ENCODE measurements around the gene EIF4EBP2.

The EIF4EBP2 gene

GRCh38 chr10:70418229-70418628 lies 14.3 kb downstream of the EIF4EBP2 start:
- Histone ChIP-seq H3K27ac (ENCODE audit: low read depth, low read length) (no peak overlapping the region), H3K36me3 (ENCODE audit: insufficient read depth, low read length) (peaks cover 38% of the 10 kb centered on the region), H3K9ac (ENCODE audit: low read length) (no peak overlapping the region), H3K9me3 (ENCODE audit: low read length) (no peaks in the 10 kb centered on the region), H3K4me1 (ENCODE audit: insufficient read depth, low read length) (peaks cover 6% of the 10 kb centered on the region), H3K27me3 (ENCODE audit: control insufficient read depth in 1 of 2, insufficient read depth in 2 of 2, low read length in 2 of 2) (no peaks in the 10 kb centered on the region), H3K4me3 (ENCODE audit: low read depth in 1 of 2, low read length in 2 of 2) (no peak overlapping the region)

GRCh38 chr10:70418713-70419112 lies 14.8 kb downstream of the EIF4EBP2 start:
- Histone ChIP-seq H3K4me1 (ENCODE audit: insufficient read depth, low read length) (peaks cover 6% of the 10 kb centered on the region), H3K27ac (ENCODE audit: low read depth, low read length) (no peak overlapping the region), H3K4me3 (ENCODE audit: low read depth in 1 of 2, low read length in 2 of 2) (no peak overlapping the region), H3K27me3 (ENCODE audit: control insufficient read depth in 1 of 2, insufficient read depth in 2 of 2, low read length in 2 of 2) (no peaks in the 10 kb centered on the region), H3K36me3 (ENCODE audit: insufficient read depth, low read length) (peaks cover 43% of the 10 kb centered on the region), H3K9me3 (ENCODE audit: low read length) (no peaks in the 10 kb centered on the region), H3K9ac (ENCODE audit: low read length) (no peak overlapping the region)

- Histone ChIP-seq H3K4me1 (ENCODE audit: insufficient read depth, low read length) (peaks cover 23% of the 10 kb centered on the region), H3K4me3 (ENCODE audit: low read depth in 1 of 2, low read length in 2 of 2) (no peak overlapping the region), H3K36me3 (ENCODE audit: insufficient read depth, low read length) (peaks cover 59% of the 10 kb centered on the region), H3K27ac (ENCODE audit: low read depth, low read length) (no peak overlapping the region), H3K9me3 (ENCODE audit: low read length) (no peaks in the 10 kb centered on the region), H3K9ac (ENCODE audit: low read length) (no peak overlapping the region), H3K27me3 (ENCODE audit: control insufficient read depth in 1 of 2, insufficient read depth in 2 of 2, low read length in 2 of 2) (no peaks in the 10 kb centered on the region)
These were observed 20.4 kb downstream of the EIF4EBP2 start for GRCh38 chr10:70424320-70424719.

- Histone ChIP-seq H3K4me1 (ENCODE audit: insufficient read depth, low read length) (peaks cover 27% of the 10 kb centered on the region), H3K27me3 (ENCODE audit: control insufficient read depth in 1 of 2, insufficient read depth in 2 of 2, low read length in 2 of 2) (no peaks in the 10 kb centered on the region), H3K36me3 (ENCODE audit: insufficient read depth, low read length) (peaks cover 55% of the 10 kb centered on the region), H3K4me3 (ENCODE audit: low read depth in 1 of 2, low read length in 2 of 2) (no peak overlapping the region), H3K9ac (ENCODE audit: low read length) (no peak overlapping the region), H3K27ac (ENCODE audit: low read depth, low read length) (no peak overlapping the region), H3K9me3 (ENCODE audit: low read length) (no peaks in the 10 kb centered on the region)
These were observed 21.2 kb downstream of the EIF4EBP2 start for GRCh38 chr10:70425096-70425495.

- no peak overlapping the region for H3K9ac ChIP-seq (ENCODE audit: low read length)
- H3K4me3 ChIP-seq (ENCODE audit: low read depth in 1 of 2, low read length in 2 of 2), result no peak overlapping the region
- peaks cover 44% of the 10 kb centered on the region for H3K4me1 ChIP-seq (ENCODE audit: insufficient read depth, low read length)
- H3K36me3 ChIP-seq (ENCODE audit: insufficient read depth, low read length), result peaks cover 42% of the 10 kb centered on the region
- H3K27ac ChIP-seq (ENCODE audit: low read depth, low read length), result no peak overlapping the region
- H3K9me3 ChIP-seq (ENCODE audit: low read length), result no peaks in the 10 kb centered on the region
- no peaks in the 10 kb centered on the region for H3K27me3 ChIP-seq (ENCODE audit: control insufficient read depth in 1 of 2, insufficient read depth in 2 of 2, low read length in 2 of 2)
These were observed 22.9 kb downstream of the EIF4EBP2 start for GRCh38 chr10:70426823-70427222.

- H3K4me1 ChIP-seq (ENCODE audit: insufficient read depth, low read length), result peaks cover 49% of the 10 kb centered on the region
- peak overlapping the region in 1 of 2 donors; percentile 19 for H3K4me3 ChIP-seq (ENCODE audit: low read depth in 1 of 2, low read length in 2 of 2)
- peaks cover 14% of the 10 kb centered on the region for H3K36me3 ChIP-seq (ENCODE audit: insufficient read depth, low read length)
- H3K27ac ChIP-seq (ENCODE audit: low read depth, low read length), result peak overlapping the region; percentile 47
- no peaks in the 10 kb centered on the region for H3K27me3 ChIP-seq (ENCODE audit: control insufficient read depth in 1 of 2, insufficient read depth in 2 of 2, low read length in 2 of 2)
- peak overlapping the region; percentile 6 for H3K9ac ChIP-seq (ENCODE audit: low read length)
- H3K9me3 ChIP-seq (ENCODE audit: low read length), result no peaks in the 10 kb centered on the region
These were observed 26.8 kb downstream of the EIF4EBP2 start for GRCh38 chr10:70430493-70431445.

- Histone ChIP-seq H3K36me3 (ENCODE audit: insufficient read depth, low read length) (peaks cover 4% of the 10 kb centered on the region), H3K4me3 (ENCODE audit: low read depth in 1 of 2, low read length in 2 of 2) (no peak overlapping the region), H3K27me3 (ENCODE audit: control insufficient read depth in 1 of 2, insufficient read depth in 2 of 2, low read length in 2 of 2) (no peaks in the 10 kb centered on the region), H3K9me3 (ENCODE audit: low read length) (no peaks in the 10 kb centered on the region), H3K27ac (ENCODE audit: low read depth, low read length) (no peak overlapping the region), H3K4me1 (ENCODE audit: insufficient read depth, low read length) (peaks cover 42% of the 10 kb centered on the region), H3K9ac (ENCODE audit: low read length) (no peak overlapping the region)
These were observed 28.2 kb downstream of the EIF4EBP2 start for GRCh38 chr10:70432101-70432500.

- H3K27me3 ChIP-seq (ENCODE audit: control insufficient read depth in 1 of 2, insufficient read depth in 2 of 2, low read length in 2 of 2), result no peaks in the 10 kb centered on the region
- H3K27ac ChIP-seq (ENCODE audit: low read depth, low read length), result no peak overlapping the region
- H3K9me3 ChIP-seq (ENCODE audit: low read length), result no peaks in the 10 kb centered on the region
- H3K4me3 ChIP-seq (ENCODE audit: low read depth in 1 of 2, low read length in 2 of 2), result no peak overlapping the region
- peaks cover 36% of the 10 kb centered on the region for H3K4me1 ChIP-seq (ENCODE audit: insufficient read depth, low read length)
- peaks cover 3% of the 10 kb centered on the region for H3K36me3 ChIP-seq (ENCODE audit: insufficient read depth, low read length)
- peak overlapping the region; percentile 14 for H3K9ac ChIP-seq (ENCODE audit: low read length)
These were observed 28.8 kb downstream of the EIF4EBP2 start for GRCh38 chr10:70432561-70433263.

GRCh38 chr10:70433581-70434280 lies 29.8 kb downstream of the EIF4EBP2 start:
- Histone ChIP-seq H3K9me3 (ENCODE audit: low read length) (no peaks in the 10 kb centered on the region), H3K9ac (ENCODE audit: low read length) (no peak overlapping the region), H3K4me3 (ENCODE audit: low read depth in 1 of 2, low read length in 2 of 2) (no peak overlapping the region), H3K27ac (ENCODE audit: low read depth, low read length) (no peak overlapping the region), H3K4me1 (ENCODE audit: insufficient read depth, low read length) (peaks cover 33% of the 10 kb centered on the region), H3K27me3 (ENCODE audit: control insufficient read depth in 1 of 2, insufficient read depth in 2 of 2, low read length in 2 of 2) (no peaks in the 10 kb centered on the region), H3K36me3 (ENCODE audit: insufficient read depth, low read length) (peaks cover 3% of the 10 kb centered on the region)

GRCh38 chr10:70435241-70436085 lies 31.5 kb downstream of the EIF4EBP2 start:
- Histone ChIP-seq H3K27ac (ENCODE audit: low read depth, low read length) (no peak overlapping the region), H3K4me1 (ENCODE audit: insufficient read depth, low read length) (peaks cover 28% of the 10 kb centered on the region), H3K9ac (ENCODE audit: low read length) (no peak overlapping the region), H3K4me3 (ENCODE audit: low read depth in 1 of 2, low read length in 2 of 2) (no peak overlapping the region), H3K27me3 (ENCODE audit: control insufficient read depth in 1 of 2, insufficient read depth in 2 of 2, low read length in 2 of 2) (peaks cover under 1 to 10% of the 10 kb centered on the region in 2 donors), H3K36me3 (ENCODE audit: insufficient read depth, low read length) (peaks cover 3% of the 10 kb centered on the region), H3K9me3 (ENCODE audit: low read length) (no peaks in the 10 kb centered on the region)

Data from muscle layer of colon (tissue), 2 donors.